GM18498 (cell line): ENCODE data around the gene KIF1A.

Experiments
- ATAC-seq: cut with Tn5 transposase; IDR thresholded peaks from one replicate; pipeline ENCODE4 v1.9.1; 2021; ENCODE audit warnings: mild to moderate bottlenecking, moderate library complexity; ENCODE audit not compliant: unreplicated experiment

The KIF1A gene

DNA sequence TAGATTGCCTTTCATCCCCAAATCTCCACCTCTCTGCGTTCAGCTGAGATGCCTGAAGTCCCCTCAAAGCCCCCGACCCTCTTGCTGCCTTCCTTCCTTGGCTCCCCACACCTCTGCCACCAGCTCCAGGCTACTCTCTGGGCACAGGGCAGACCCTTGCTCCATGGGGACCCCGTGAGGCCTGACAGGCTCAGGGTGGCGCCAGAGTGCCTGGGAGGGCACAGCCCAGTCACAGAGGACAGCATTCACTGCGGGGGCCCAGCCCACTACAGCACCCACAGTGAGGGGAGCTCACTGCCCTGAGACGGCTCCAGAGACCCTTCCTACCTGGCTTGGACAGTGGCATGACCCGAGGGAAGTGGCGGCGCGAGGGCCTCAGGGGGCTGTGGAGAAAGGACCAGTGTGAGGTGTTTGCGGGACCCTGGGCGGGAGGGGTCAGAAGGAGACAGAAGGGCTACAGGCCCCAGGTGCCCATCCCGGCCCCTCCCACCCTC is 77.4 kb downstream of the KIF1A start:
- ATAC-seq = no peak

DNA sequence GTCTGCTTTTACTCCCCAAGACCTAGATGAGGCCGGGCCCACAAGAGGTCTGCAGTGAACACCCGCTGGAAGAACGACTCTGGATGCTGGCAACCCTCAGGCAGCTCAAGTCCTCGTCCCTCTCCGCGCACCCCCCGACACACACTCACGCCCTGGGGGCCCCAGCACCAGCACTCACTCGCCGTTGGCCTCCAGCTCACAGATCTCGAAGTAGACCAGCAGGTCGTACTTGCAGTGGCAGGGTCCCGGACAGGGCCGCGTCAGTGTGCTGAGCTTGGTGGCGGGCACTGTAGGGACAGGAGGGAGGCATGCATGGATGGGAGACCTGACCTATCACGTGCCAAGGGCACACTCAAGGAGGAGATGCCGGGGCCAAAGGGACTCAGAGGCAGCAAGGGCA is 78.9 kb downstream of the KIF1A start:
- ATAC-seq = no peak

- no peak for ATAC-seq
These were observed 80.2 kb downstream of the KIF1A start for GRCh38 chr2:240739797-240740196.

DNA sequence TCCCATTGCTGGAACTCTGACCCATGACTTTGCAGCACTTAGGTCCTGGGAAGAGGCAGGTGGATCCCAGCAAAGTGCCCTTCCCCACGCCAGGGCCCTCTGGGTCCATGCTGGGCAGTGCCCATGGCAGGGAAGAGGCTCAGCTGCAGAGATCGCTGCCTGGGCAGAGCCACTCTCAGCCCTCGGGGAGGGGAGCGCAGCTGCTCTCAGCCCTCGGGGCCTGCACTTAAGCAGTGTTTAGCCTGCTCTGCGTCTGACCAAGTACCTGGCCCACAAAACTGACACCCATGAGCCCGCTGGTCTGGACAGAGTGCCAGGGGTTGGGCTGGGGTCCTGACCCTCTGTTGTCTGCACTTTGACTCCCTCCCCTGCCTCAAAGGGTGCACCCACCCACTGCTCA is 82.1 kb downstream of the KIF1A start:
- ATAC-seq = no peak

GRCh38 chr2:240737512-240737911 is 82.5 kb downstream of the KIF1A start:
- no peak for ATAC-seq

DNA sequence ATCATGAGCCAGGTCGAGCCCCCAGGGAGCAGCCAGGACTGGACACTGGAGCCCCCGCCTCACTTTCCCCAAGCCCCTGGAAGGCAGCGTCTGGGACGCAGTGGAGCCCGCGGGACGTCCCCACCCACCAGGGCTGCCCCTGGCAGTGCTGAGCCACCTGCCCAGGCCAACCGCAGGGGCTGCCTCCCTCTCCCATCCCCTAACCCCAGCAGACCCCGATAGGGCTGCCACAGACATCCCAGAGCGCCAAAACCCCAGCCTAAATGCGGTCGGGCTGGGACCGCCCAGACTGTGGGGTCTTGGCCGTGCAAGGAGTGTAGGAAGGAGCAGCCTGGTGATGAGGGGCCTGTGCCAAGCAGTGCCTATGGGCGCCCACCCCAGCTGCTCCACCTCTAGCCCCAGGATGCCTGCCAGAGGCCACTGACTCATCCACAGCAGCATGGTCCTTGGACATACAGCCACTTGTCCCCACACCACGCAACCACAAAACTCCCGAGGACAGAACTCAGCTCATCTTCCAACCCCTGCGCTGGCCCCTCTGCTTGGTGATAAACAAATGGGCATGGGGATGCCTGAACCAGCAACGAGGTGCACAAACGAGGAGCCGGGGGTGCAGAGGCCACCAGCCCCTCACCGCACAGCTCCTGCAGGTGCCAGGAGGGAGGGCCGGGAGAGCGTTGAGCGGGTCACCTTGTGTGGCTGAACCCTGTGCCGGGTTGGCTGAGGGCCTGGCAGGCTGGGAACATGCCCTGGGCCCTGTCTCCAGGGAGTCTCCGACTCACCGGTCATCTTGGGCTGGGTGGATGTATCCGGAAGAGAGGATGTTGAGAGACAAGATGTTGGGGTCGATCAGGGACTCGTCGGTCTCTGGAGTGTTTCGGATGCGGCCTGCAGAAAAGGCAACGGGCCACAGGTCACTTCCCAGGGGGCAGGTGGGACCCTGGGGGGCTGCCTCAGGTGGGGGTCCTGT is 83.5 kb downstream of the KIF1A start:
- ATAC-seq = no peak

DNA sequence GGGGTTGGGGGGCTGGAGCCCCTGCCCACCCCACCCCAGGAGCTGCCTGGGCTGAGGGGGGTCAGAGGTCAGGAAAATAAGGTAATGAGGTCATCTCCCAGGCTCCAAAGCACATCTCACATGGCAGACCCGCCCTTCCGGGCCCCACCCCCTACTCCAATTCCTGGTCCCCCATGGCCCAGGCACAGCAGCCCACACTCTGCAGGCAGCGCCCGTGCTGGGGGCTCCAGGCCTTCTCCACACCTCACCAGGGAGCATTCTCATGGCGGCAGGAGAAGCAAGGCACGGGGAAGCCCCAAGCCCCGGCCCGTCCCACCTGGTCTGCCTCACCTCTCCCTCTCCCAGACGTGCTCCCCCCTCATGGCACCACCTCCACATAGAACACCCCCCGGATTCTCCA is 84.5 kb downstream of the KIF1A start:
- no peak for ATAC-seq

- ATAC-seq = no peak
These were observed 85.3 kb downstream of the KIF1A start for GRCh38 chr2:240734756-240735155.

- no peak for ATAC-seq
These were observed 86.1 kb downstream of the KIF1A start for GRCh38 chr2:240733803-240734495.

- no peak for ATAC-seq
These were observed 87.0 kb downstream of the KIF1A start for GRCh38 chr2:240732911-240733622.

DNA sequence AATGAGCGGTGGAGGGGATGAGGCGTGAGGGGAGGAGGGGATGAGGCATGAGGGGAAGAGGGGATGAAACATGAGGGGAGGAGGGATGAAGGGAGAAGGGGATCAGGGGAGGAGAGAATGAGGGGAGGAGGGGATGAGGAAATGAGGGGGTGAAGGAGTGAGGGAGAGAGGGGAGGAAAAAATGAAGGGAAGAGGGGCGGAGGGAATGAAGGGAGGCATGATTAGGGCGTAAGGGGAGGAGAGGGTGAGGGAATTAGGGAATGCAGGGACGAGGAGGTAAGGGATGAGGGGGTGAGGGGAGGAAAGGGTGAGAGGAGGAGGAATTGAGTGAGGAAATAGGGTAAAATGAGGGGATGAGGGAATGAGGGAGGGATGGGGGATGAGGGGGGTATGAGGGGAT is 87.8 kb downstream of the KIF1A start:
- ATAC-seq = no peak

DNA sequence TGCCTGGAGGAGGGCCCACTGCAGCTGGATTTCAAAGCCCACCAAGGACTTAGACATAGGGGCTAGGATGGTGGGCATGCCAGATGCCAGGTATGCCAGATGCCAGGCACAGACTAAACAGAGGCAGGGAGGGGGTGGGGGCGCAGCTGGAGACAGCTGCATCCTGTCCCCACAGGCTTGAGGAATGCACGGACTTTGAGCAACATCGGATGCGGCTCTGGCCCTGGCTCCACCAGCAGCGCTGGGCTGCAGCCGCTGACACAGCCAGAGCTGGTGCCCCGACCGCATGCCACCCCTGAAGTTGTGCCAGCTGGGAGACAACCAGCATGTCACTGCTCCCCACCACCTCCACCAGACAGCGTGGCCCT is 88.9 kb downstream of the KIF1A start:
- ATAC-seq = no peak

GRCh38 chr2:240730501-240731177 is 89.4 kb downstream of the KIF1A start:
- no peak for ATAC-seq

DNA sequence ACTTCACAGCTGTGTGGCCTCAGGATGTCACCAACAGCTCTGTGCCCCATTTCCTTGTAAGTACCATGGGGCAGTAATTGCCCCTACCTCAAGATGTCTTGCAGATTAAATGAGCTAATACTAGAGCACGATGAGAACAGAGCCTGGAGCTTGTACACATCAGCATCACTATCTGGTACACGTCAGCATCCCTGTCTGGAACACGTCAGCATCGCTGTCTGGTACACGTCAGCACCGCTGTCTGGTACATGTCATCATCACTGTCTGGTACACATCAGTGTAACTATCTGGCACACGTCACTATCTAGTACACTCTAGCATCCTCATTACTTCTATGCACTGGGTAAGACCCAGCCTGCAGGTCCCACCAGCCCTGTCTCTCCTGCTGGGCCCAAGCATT is 91.2 kb downstream of the KIF1A start:
- no peak for ATAC-seq

GRCh38 chr2:240728361-240728760 is 91.7 kb downstream of the KIF1A start:
- no peak for ATAC-seq

DNA sequence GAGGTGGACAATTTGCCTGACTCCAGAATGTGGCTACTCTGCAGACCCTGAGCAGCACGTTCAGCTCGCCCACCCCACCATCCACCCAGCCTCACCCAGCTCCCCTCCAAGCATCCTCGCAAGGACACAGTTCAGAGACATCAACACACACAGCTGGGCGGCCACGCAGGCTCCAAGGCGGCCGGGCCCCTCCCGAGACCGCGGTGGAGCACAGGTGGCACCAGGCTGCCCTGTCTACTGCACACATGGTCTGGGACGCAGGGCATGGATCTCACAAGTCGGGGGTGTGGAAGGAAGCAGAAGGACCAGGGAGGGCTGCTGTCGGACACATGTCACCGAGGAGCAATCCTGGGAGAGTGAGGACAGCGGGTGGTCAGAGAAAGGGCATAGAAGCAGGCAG is 92.1 kb downstream of the KIF1A start:
- ATAC-seq = no peak

DNA sequence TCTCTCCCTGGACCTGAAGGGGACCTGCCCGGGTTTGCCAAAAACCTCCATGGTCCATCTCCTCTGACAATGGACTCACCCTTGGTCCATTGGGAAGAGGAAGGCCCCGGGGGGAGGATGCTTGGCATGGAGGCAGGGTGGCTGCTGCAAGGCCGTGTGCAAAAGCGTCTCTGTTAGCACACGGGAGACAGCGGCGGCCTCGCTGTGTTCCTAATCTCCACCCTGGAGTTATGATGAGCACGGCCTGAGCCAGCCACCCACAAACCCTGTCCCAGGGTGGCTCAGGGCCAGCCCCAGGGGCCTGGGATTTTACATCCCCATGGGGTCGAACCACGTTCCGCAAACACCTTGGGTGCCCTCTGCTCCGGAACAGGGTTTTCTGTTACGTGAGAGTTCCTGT is 92.6 kb downstream of the KIF1A start:
- no peak for ATAC-seq

GRCh38 chr2:240726876-240727275 is 93.1 kb downstream of the KIF1A start:
- no peak for ATAC-seq

DNA sequence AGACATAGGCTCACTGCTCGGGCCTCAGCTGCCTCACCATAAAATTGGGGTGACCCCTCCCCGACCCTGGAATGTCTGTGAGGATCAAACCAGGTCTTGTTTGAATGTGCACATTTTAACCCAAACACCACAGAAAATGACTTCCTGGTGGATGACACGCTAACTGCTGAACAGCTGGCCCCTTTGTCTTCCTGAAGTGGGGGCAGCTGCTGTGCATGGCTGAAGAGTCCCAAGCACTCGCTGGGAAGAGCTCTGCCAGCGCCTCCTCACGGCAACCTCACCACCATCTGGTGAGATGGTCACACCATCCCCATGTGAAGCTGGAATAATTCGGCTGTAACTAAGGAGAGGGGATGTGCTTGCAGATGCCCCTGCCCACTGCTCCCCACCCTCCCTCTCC is 94.3 kb downstream of the KIF1A start:
- ATAC-seq = no peak

DNA sequence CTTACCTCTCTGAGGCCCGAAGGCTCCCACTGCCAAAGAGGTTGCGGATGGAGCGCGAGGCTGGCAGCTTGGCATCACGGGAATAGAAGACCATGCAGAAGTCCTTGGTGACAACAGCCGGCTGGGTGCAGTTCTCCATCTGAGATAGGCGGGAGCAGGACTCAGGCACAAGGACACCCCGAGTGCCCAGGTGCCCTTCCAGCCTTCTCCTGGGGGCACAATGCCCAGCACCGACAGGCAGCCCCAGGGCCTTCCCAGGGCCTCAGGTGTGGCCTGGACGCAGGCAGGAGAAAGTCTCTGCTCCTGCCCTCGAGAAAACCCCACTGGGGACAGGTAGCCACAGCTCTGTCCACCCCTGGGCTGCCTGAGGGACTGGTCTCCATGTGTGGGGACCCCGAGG is 94.8 kb downstream of the KIF1A start:
- no peak for ATAC-seq

DNA sequence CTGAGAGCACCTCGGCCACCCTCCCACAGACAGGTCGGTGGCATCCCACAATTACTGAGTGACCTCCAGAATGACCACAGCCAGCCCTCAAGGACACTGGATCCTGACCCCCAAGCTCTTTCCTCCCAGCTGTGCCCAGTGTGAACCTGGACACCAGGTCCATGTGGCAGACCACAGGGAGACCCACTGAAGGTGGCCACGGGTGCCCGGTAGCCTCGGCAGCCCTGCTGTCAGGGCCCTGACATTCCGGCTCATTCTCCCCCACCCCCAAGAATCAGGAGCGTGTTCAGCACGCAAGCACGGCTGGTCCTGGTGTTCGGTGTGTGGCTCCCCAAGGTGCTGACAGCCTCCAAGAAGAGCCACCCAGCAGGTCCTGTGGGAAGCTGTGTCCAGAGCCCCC is 95.6 kb downstream of the KIF1A start:
- no peak for ATAC-seq
